Activated T-helper 9 cell treated with anti-CD3 and anti-CD28 coated beads, Interleukin-2, amount 50 U/mL, for 16 hours (primary cell): Measurements from ENCODE around the gene EFNA1.

Source experiments
- DNase-seq: peaks from one replicate; pipeline ENCODE4 v3.0.0-alpha.2; 2020; ENCODE audit warnings: low read depth

The EFNA1 gene

GRCh38 chr1:155124503-155125463 lies 2.9 kb upstream of the EFNA1 start:
- DNase-seq: no peak

- no peak for DNase-seq
Observed at GRCh38 chr1:155125511-155125945, 2.1 kb upstream of the EFNA1 start.

GRCh38 chr1:155125946-155126555 lies 1.6 kb upstream of the EFNA1 start:
- no peak for DNase-seq

- no peak for DNase-seq
Observed at GRCh38 chr1:155126556-155127104, 1.0 kb upstream of the EFNA1 start.

GRCh38 chr1:155127967-155128754 lies 485 bp downstream of the EFNA1 start:
- no peak for DNase-seq

GRCh38 chr1:155128755-155129473 lies 1.2 kb downstream of the EFNA1 start:
- no peak for DNase-seq

- no peak for DNase-seq
Observed at GRCh38 chr1:155130272-155131006, 2.8 kb downstream of the EFNA1 start.

- DNase-seq: no peak
Observed at GRCh38 chr1:155131285-155131684, 3.6 kb downstream of the EFNA1 start.

- DNase-seq: no peak
Observed at GRCh38 chr1:155131856-155132255, 4.2 kb downstream of the EFNA1 start.

- DNase-seq: no peak
Observed at GRCh38 chr1:155133799-155134281, 6.2 kb downstream of the EFNA1 start.

GRCh38 chr1:155134322-155134721 lies 6.6 kb downstream of the EFNA1 start:
- no peak for DNase-seq

GRCh38 chr1:155134880-155135414 lies 7.3 kb downstream of the EFNA1 start:
- DNase-seq: peak; percentile 74

GRCh38 chr1:155135415-155136028 lies 7.8 kb downstream of the EFNA1 start, which contains the start of gene SLC50A1:
Gene SLC50A1 (plus strand): TSS chr1:155135852. CDS start chr1:155135912, 60 bp downstream.
- DNase-seq: peak; percentile 90

- DNase-seq: no peak
Observed at GRCh38 chr1:155136748-155137147, 9.1 kb downstream of the EFNA1 start.

GRCh38 chr1:155137154-155137949 lies 9.7 kb downstream of the EFNA1 start:
- no peak for DNase-seq

GRCh38 chr1:155139895-155140629 lies 12.4 kb downstream of the EFNA1 start, which contains the start of gene DPM3:
Gene DPM3 (minus strand): TSS chr1:155140531. CDS start chr1:155140240, 291 bp downstream.
- DNase-seq: peak; percentile 83

- no peak for DNase-seq
Observed at GRCh38 chr1:155140630-155140953, 12.9 kb downstream of the EFNA1 start.

GRCh38 chr1:155141749-155142148 lies 14.1 kb downstream of the EFNA1 start:
- DNase-seq: no peak
